SK-N-SH (cell line): ENCODE results near the gene ERC2. TPM values are rescaled to one million over a fixed set of nuclear protein-coding genes. Genes with fewer than 3 reads are reported as not detected.

ENCODE experiments used
- CTCF ChIA-PET: fragments of 300-600, 350-600 bp; formaldehyde crosslinking; extraction: SDS; loops from one replicate; lab custom pipeline; 2021; lab: Yijun Ruan, JAX
- POLR2A ChIA-PET: fragments of 350-600 bp; sonication (Branson Sonifier 250); formaldehyde crosslinking; extraction: SDS; loops from one replicate; lab custom pipeline; 2020; ENCODE audit warnings: antibody characterized with exemption, inconsistent platforms; lab: Yijun Ruan, JAX
- DNase-seq: peaks from one replicate; pipeline ENCODE4 v3.0.0; 2012
- H2AFZ ChIP-seq: fragments of 200-600 bp; sonication (generic); 2 replicates; pipeline ENCODE4 v1.8.1; 2016; ENCODE audit warnings: antibody characterized with exemption, mild to moderate bottlenecking, low read depth
- H3F3A ChIP-seq: fragments of 200-600 bp; sonication (generic); replicated peaks from 2 replicates; pipeline ENCODE3; 2016; ENCODE audit warnings: antibody characterized with exemption, mild to moderate bottlenecking; ENCODE audit not compliant: insufficient read depth
- H3K27ac ChIP-seq, 2 experiments: fragments of 200-500 bp in 1 of 2; fragments of 200-600 bp in 1 of 2; sonication (Bioruptor generic) in 1 of 2; sonication (generic), shearing (Covaris generic) in 1 of 2; 2 replicates each; pipeline versions ENCODE4 v1.5.1 to v1.6.1; 2014 to 2016; ENCODE audit warnings: low read depth in 2 of 2, inconsistent platforms in 1 of 2, low read length in 1 of 2, mild to moderate bottlenecking in 1 of 2, mixed read lengths in 1 of 2
- H3K27me3 ChIP-seq: fragments of 200-600 bp; sonication (generic), shearing (Covaris generic); 2 replicates; pipeline ENCODE4 v1.6.1; 2016; ENCODE audit warnings: mixed run types; ENCODE audit not compliant: insufficient read depth
- H3K36me3 ChIP-seq, 2 experiments: fragments of 200-500 bp in 1 of 2; fragments of 200-600 bp in 1 of 2; sonication (Bioruptor generic) in 1 of 2; sonication (generic) in 1 of 2; replicated peaks in 1 of 2; 2 replicates each; pipeline versions ENCODE3 to v1.5.1; 2014 to 2016; ENCODE audit warnings: low read length in 1 of 2, mild to moderate bottlenecking in 1 of 2; ENCODE audit not compliant: insufficient read depth in 2 of 2, control insufficient read depth in 1 of 2
- H3K4me1 ChIP-seq, 2 experiments: fragments of 200-500 bp in 1 of 2; fragments of 200-600 bp in 1 of 2; sonication (Bioruptor generic) in 1 of 2; sonication (generic), shearing (Covaris generic) in 1 of 2; 2 replicates each; pipeline versions ENCODE4 v1.5.1 to v1.6.1; 2014 to 2016; ENCODE audit warnings: low read depth in 1 of 2, low read length in 1 of 2, mixed run types in 1 of 2; ENCODE audit not compliant: insufficient read depth in 2 of 2, control insufficient read depth in 1 of 2
- H3K4me2 ChIP-seq: fragments of 200-600 bp; sonication (generic), shearing (Covaris generic); 2 replicates; pipeline ENCODE4 v1.6.1; 2017; ENCODE audit warnings: mixed run types
- H3K4me3 ChIP-seq, 2 experiments: fragments of 200-500 bp in 1 of 2; fragments of 200-600 bp in 1 of 2; sonication (Bioruptor generic) in 1 of 2; sonication (generic), shearing (Covaris generic) in 1 of 2; 2 replicates each; pipeline versions ENCODE4 v1.5.1 to v1.8.1; 2014 to 2016; ENCODE audit warnings: low read depth in 2 of 2, inconsistent platforms in 1 of 2, low read length in 1 of 2, mild to moderate bottlenecking in 1 of 2, mixed read lengths in 1 of 2, moderate library complexity in 1 of 2
- H3K79me2 ChIP-seq: fragments of 200-600 bp; sonication (generic); 2 replicates; pipeline ENCODE4 v1.8.1; 2017; ENCODE audit warnings: mild to moderate bottlenecking; ENCODE audit not compliant: insufficient read depth
- H3K9ac ChIP-seq: fragments of 200-600 bp; sonication (generic); 2 replicates; pipeline ENCODE4 v1.6.1; 2017; ENCODE audit warnings: mixed run types
- H3K9me2 ChIP-seq: fragments of 200-600 bp; sonication (generic); 2 replicates; pipeline ENCODE4 v1.6.1; 2017; ENCODE audit warnings: mixed run types
- H3K9me3 ChIP-seq: fragments of 200-600 bp; sonication (generic); 2 replicates; pipeline ENCODE4 v1.6.1; 2017; ENCODE audit warnings: mixed run types, mild to moderate bottlenecking, moderate library complexity
- H4K20me1 ChIP-seq: fragments of 200-600 bp; sonication (generic); 2 replicates; pipeline ENCODE4 v1.6.1; 2017; ENCODE audit warnings: mild to moderate bottlenecking, mixed run types; ENCODE audit not compliant: insufficient read depth
- EZH2phosphoT487 ChIP-seq: fragments of 200-600 bp; sonication (generic); IDR thresholded peaks from 2 replicates; pipeline ENCODE4 v1.6.1; 2017; ENCODE audit warnings: low read depth, mixed run types, mild to moderate bottlenecking, antibody characterized with exemption, moderate library complexity, borderline replicate concordance
- FOSL2 ChIP-seq: IDR thresholded peaks from 2 replicates; pipeline ENCODE4 v1.4.0; 2012; ENCODE audit warnings: low read depth, mild to moderate bottlenecking, moderate library complexity, borderline replicate concordance
- FOXM1 ChIP-seq: IDR thresholded peaks from 2 replicates; pipeline ENCODE4 v1.4.0; 2012; ENCODE audit warnings: low read depth, mild to moderate bottlenecking
- GABPA ChIP-seq: IDR thresholded peaks from 2 replicates; pipeline ENCODE4 v1.4.0; 2012; ENCODE audit warnings: low read depth, mild to moderate bottlenecking
- IRF3 ChIP-seq: fragments of 150-350 bp; IDR thresholded peaks from 2 replicates; pipeline ENCODE4 v1.6.1; 2016; ENCODE audit warnings: mild to moderate bottlenecking, low read depth, low read length
- JUND ChIP-seq: IDR thresholded peaks from 2 replicates; pipeline ENCODE4 v1.4.0; 2012
- MEF2A ChIP-seq: IDR thresholded peaks from 2 replicates; pipeline ENCODE4 v1.4.0; 2012; ENCODE audit warnings: low read depth, borderline replicate concordance
- MXI1 ChIP-seq: IDR thresholded peaks from 2 replicates; pipeline ENCODE4 v1.6.1; 2012; ENCODE audit warnings: mild to moderate bottlenecking, low read depth, low read length, improper control_type of control experiment
- RAD21 ChIP-seq: IDR thresholded peaks from 2 replicates; pipeline ENCODE4 v1.6.1; 2012; ENCODE audit warnings: mild to moderate bottlenecking, low read length
- RCOR1 ChIP-seq: fragments of 150-350 bp; IDR thresholded peaks from 2 replicates; pipeline ENCODE4 v1.6.1; 2017; ENCODE audit warnings: antibody characterized with exemption, low read length
- RXRA ChIP-seq: IDR thresholded peaks from 2 replicates; pipeline ENCODE4 v1.4.0; 2012; ENCODE audit warnings: low read depth, mild to moderate bottlenecking, borderline replicate concordance
- SMC3 ChIP-seq: IDR thresholded peaks from 2 replicates; pipeline ENCODE4 v1.6.1; 2012; ENCODE audit warnings: low read depth, low read length, improper control_type of control experiment
- TAF1 ChIP-seq: IDR thresholded peaks from 2 replicates; pipeline ENCODE4 v1.6.1; 2012; ENCODE audit warnings: low read depth, mild to moderate bottlenecking, low read length, moderate library complexity, borderline replicate concordance
- TEAD4 ChIP-seq: IDR thresholded peaks from 2 replicates; pipeline ENCODE4 v1.4.0; 2012; ENCODE audit warnings: mild to moderate bottlenecking, borderline replicate concordance; ENCODE audit not compliant: insufficient read depth
- USF2 ChIP-seq: fragments of 150-350 bp; IDR thresholded peaks from 2 replicates; pipeline ENCODE4 v1.6.1; 2017; ENCODE audit warnings: antibody characterized with exemption, low read length, low read depth, borderline replicate concordance
- WGBS: methylation state at CpG from one replicate; pipeline ENCODE4 v1.1.6; 2017; ENCODE audit warnings: low lambda C conversion rate; 5-methylcytosine and 5-hydroxymethylcytosine counted together
- polyA plus RNA-seq, 3 experiments: library from polyadenylated mRNA; depleted of rRNA; stranded (reverse); fragments of >200 nt; gene quantifications; 2 replicates each; pipeline ENCODE4 v1.2.3, GENCODE V29; 2012
- TF ChIP-seq, protein P1 (sequence below): IDR thresholded peaks from 2 replicates; pipeline ENCODE4 v1.6.1; 2012; ENCODE audit warnings: mild to moderate bottlenecking, low read depth, low read length, moderate library complexity
- TF ChIP-seq, protein P2 (sequence below): IDR thresholded peaks from 2 replicates; pipeline ENCODE4 v1.4.0; 2012; ENCODE audit warnings: low read depth, borderline replicate concordance
- TF ChIP-seq, protein P3 (sequence below): IDR thresholded peaks from 2 replicates; pipeline ENCODE4 v1.4.0; 2012; ENCODE audit warnings: low read depth

Gene ERC2
- polyA plus RNA-seq, 1 of the 3 experiments (the other 2 are of a cell fraction), result 1.6 TPM

- TF ChIP-seq, protein P1, sequence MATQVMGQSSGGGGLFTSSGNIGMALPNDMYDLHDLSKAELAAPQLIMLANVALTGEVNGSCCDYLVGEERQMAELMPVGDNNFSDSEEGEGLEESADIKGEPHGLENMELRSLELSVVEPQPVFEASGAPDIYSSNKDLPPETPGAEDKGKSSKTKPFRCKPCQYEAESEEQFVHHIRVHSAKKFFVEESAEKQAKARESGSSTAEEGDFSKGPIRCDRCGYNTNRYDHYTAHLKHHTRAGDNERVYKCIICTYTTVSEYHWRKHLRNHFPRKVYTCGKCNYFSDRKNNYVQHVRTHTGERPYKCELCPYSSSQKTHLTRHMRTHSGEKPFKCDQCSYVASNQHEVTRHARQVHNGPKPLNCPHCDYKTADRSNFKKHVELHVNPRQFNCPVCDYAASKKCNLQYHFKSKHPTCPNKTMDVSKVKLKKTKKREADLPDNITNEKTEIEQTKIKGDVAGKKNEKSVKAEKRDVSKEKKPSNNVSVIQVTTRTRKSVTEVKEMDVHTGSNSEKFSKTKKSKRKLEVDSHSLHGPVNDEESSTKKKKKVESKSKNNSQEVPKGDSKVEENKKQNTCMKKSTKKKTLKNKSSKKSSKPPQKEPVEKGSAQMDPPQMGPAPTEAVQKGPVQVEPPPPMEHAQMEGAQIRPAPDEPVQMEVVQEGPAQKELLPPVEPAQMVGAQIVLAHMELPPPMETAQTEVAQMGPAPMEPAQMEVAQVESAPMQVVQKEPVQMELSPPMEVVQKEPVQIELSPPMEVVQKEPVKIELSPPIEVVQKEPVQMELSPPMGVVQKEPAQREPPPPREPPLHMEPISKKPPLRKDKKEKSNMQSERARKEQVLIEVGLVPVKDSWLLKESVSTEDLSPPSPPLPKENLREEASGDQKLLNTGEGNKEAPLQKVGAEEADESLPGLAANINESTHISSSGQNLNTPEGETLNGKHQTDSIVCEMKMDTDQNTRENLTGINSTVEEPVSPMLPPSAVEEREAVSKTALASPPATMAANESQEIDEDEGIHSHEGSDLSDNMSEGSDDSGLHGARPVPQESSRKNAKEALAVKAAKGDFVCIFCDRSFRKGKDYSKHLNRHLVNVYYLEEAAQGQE, result no peak
- TF ChIP-seq, protein P2, sequence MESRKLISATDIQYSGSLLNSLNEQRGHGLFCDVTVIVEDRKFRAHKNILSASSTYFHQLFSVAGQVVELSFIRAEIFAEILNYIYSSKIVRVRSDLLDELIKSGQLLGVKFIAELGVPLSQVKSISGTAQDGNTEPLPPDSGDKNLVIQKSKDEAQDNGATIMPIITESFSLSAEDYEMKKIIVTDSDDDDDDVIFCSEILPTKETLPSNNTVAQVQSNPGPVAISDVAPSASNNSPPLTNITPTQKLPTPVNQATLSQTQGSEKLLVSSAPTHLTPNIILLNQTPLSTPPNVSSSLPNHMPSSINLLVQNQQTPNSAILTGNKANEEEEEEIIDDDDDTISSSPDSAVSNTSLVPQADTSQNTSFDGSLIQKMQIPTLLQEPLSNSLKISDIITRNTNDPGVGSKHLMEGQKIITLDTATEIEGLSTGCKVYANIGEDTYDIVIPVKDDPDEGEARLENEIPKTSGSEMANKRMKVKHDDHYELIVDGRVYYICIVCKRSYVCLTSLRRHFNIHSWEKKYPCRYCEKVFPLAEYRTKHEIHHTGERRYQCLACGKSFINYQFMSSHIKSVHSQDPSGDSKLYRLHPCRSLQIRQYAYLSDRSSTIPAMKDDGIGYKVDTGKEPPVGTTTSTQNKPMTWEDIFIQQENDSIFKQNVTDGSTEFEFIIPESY, result no peak
- TF ChIP-seq, all 33 proteins: peak for 0
Observed at GRCh38 chr3:56308471-56308870, 159.8 kb downstream of the ERC2 start (continued).

DNA sequence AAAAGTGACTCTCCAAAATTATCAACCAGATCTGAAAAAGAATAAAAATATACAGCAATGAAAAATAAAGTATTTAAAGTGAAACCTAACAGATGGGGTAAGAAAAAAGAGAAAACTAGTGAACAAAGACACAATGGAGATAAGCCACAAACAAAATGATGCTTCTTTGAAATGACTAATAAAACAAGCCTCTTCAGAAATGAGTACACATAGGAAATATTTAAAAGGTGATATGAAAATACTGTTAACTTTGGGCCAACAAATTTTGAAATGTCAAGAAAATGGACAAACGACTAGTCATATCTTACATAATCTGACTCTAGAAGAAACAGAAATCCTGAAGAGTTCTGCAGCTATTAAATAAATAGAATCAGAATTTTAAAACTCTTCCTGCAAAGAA is 164.2 kb downstream of the ERC2 start:
- CTCF ChIA-PET, result interaction anchor here (0.6 to 2.6 kb wide), 20 partner anchors 9 to 811 kb away, joined by 3 to 24 read pairs (median 5); no protein-coding TSS in a partner anchor
- no peak overlapping the region for H3K9ac ChIP-seq
- no peaks in the 10 kb centered on the region for H3F3A ChIP-seq
- H3K79me2 ChIP-seq, result no peaks in the 10 kb centered on the region
- peaks cover 0 to 6% of the 10 kb centered on the region in 2 experiments; a peak in 3 of 4 replicates for H3K4me1 ChIP-seq
- 66% methylated on average over 1 of the region's 1 CpG for WGBS
- H3K9me3 ChIP-seq, result no peaks in the 10 kb centered on the region
- H3K9me2 ChIP-seq, result no peaks in the 10 kb centered on the region
- no peak overlapping the region for H3K4me2 ChIP-seq
- H3K27me3 ChIP-seq, result no peaks in the 10 kb centered on the region
- POLR2A ChIA-PET, result no interaction called here
- no peak overlapping the region for H2AFZ ChIP-seq
- H4K20me1 ChIP-seq, result no peaks in the 10 kb centered on the region
- no peak overlapping the region for H3K27ac ChIP-seq
- TF ChIP-seq IRF3 (no peak), FOSL2 (no peak), FOXM1 (no peak), TEAD4 (no peak), RCOR1 (no peak), JUND (no peak), USF2 (no peak), RXRA (no peak), TAF1 (no peak), GABPA (no peak), RAD21 (no peak), SMC3 (no peak), MXI1 (no peak), MEF2A (no peak), EZH2phosphoT487 (no peak)
- TF ChIP-seq, protein P3, sequence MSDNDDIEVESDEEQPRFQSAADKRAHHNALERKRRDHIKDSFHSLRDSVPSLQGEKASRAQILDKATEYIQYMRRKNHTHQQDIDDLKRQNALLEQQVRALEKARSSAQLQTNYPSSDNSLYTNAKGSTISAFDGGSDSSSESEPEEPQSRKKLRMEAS, result no peak
- TF ChIP-seq, protein P1, result no peak
- no peak overlapping the region; a peak in 1 of 4 replicates for H3K4me3 ChIP-seq
- DNase-seq, result no peak
- no peaks in the 10 kb centered on the region for H3K36me3 ChIP-seq
